NB4 (cell line): ENCODE results near the gene PSPC1.

Experiments used
- MAX ChIP-seq: IDR thresholded peaks from 2 replicates; pipeline ENCODE4 v1.6.1; 2011; ENCODE audit warnings: low read depth, low read length
- TF ChIP-seq, protein P1 (sequence below): IDR thresholded peaks from one replicate; pipeline ENCODE4 v1.5.1; 2012; ENCODE audit warnings: low read depth, low read length

DNA sequence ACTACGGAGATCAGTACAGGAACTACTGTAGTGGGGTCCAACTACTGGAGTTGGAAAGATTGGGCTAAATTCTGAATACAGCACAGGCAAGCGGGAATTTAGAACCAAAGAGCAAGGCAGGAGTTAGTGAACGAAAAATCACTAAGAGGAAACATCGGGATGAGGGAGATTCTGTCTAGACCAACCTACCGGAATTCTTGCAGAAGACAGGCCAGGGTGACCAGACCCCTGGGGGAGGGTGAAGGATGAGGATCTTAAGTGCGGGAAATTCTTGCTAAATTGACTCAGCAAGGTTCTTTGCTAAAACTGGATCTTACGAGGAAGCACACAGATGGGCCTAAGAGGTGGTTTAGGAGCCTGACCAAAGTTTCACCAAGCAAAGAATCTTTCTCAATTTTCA lies 13.2 kb upstream of the PSPC1 start:
- TF ChIP-seq MAX = no peak
- TF ChIP-seq, protein P1, sequence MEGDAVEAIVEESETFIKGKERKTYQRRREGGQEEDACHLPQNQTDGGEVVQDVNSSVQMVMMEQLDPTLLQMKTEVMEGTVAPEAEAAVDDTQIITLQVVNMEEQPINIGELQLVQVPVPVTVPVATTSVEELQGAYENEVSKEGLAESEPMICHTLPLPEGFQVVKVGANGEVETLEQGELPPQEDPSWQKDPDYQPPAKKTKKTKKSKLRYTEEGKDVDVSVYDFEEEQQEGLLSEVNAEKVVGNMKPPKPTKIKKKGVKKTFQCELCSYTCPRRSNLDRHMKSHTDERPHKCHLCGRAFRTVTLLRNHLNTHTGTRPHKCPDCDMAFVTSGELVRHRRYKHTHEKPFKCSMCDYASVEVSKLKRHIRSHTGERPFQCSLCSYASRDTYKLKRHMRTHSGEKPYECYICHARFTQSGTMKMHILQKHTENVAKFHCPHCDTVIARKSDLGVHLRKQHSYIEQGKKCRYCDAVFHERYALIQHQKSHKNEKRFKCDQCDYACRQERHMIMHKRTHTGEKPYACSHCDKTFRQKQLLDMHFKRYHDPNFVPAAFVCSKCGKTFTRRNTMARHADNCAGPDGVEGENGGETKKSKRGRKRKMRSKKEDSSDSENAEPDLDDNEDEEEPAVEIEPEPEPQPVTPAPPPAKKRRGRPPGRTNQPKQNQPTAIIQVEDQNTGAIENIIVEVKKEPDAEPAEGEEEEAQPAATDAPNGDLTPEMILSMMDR = no peak
